ENCODE data around the gene PAX2. TPM values are rescaled to one million over a fixed set of nuclear protein-coding genes. Genes with fewer than 3 reads are reported as not detected.

Gene PAX2
- total RNA-seq, 1 experiment from 2014 or later = 0.09 TPM

DNA sequence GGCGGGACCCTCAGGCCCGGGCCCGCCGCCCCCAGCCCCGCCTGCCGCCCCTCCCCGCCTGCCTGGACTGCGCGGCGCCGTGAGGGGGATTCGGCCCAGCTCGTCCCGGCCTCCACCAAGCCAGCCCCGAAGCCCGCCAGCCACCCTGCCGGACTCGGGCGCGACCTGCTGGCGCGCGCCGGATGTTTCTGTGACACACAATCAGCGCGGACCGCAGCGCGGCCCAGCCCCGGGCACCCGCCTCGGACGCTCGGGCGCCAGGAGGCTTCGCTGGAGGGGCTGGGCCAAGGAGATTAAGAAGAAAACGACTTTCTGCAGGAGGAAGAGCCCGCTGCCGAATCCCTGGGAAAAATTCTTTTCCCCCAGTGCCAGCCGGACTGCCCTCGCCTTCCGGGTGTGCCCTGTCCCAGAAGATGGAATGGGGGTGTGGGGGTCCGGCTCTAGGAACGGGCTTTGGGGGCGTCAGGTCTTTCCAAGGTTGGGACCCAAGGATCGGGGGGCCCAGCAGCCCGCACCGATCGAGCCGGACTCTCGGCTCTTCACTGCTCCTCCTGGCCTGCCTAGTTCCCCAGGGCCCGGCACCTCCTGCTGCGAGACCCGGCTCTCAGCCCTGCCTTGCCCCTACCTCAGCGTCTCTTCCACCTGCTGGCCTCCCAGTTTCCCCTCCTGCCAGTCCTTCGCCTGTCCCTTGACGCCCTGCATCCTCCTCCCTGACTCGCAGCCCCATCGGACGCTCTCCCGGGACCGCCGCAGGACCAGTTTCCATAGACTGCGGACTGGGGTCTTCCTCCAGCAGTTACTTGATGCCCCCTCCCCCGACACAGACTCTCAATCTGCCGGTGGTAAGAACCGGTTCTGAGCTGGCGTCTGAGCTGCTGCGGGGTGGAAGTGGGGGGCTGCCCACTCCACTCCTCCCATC lies 82.7 kb downstream of the PAX2 start:
- CTCF ChIA-PET = interaction anchor here (0.5 to 2.1 kb wide), 16 partner anchors 10 to 292 kb away, joined by 3 to 8 read pairs (median 4); partner anchors contain the start of genes HIF1AN and PAX2
- no peaks in the 10 kb centered on the region; the same call in 1 of the 2 replicates for H3K27me3 Mint-ChIP-seq (ENCODE audit: low read depth)

GRCh38 chr10:100828738-100829096 lies 83.3 kb downstream of the PAX2 start:
- ATAC-seq (no peak), DNase-seq (ENCODE audit: low spot score) (no peak)
- Mint-ChIP-seq H3K4me1 (peaks cover 33% of the 10 kb centered on the region), H3K27me3 (ENCODE audit: low read depth) (no peaks in the 10 kb centered on the region; the same call in 1 of the 2 replicates), H3K4me3 (peak overlapping the region; percentile 67), H3K9me3 (no peaks in the 10 kb centered on the region), H3K36me3 (no peaks in the 10 kb centered on the region), H3K27ac (no peak overlapping the region)
- POLR2A ChIA-PET = no interaction called here
- CTCF ChIA-PET = interaction anchor here (0.8 to 2.1 kb wide), 3 partner anchors 50 to 266 kb away, joined by 3 to 8 read pairs (median 3); no protein-coding TSS in a partner anchor
- no peak for TF ChIP-seq E2F1 (CRISPR knock-in tag; IDR thresholded peaks at IDR 0.05)
- TF ChIP-seq, protein P1, sequence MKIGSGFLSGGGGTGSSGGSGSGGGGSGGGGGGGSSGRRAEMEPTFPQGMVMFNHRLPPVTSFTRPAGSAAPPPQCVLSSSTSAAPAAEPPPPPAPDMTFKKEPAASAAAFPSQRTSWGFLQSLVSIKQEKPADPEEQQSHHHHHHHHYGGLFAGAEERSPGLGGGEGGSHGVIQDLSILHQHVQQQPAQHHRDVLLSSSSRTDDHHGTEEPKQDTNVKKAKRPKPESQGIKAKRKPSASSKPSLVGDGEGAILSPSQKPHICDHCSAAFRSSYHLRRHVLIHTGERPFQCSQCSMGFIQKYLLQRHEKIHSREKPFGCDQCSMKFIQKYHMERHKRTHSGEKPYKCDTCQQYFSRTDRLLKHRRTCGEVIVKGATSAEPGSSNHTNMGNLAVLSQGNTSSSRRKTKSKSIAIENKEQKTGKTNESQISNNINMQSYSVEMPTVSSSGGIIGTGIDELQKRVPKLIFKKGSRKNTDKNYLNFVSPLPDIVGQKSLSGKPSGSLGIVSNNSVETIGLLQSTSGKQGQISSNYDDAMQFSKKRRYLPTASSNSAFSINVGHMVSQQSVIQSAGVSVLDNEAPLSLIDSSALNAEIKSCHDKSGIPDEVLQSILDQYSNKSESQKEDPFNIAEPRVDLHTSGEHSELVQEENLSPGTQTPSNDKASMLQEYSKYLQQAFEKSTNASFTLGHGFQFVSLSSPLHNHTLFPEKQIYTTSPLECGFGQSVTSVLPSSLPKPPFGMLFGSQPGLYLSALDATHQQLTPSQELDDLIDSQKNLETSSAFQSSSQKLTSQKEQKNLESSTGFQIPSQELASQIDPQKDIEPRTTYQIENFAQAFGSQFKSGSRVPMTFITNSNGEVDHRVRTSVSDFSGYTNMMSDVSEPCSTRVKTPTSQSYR (CRISPR knock-in tag; IDR thresholded peaks at IDR 0.05) = no peak
- no peak for TF ChIP-seq TCF7 (CRISPR knock-in tag; IDR thresholded peaks at IDR 0.05; ENCODE audit: low read depth)
- TF ChIP-seq, protein P2, sequence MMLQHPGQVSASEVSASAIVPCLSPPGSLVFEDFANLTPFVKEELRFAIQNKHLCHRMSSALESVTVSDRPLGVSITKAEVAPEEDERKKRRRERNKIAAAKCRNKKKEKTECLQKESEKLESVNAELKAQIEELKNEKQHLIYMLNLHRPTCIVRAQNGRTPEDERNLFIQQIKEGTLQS (CRISPR knock-in tag; conservative IDR thresholded peaks at IDR 0.05) = no peak
- TF ChIP-seq ESRRA (CRISPR knock-in tag; IDR thresholded peaks at IDR 0.05; ENCODE audit: borderline replicate concordance) = no peak
- no peak for TF ChIP-seq TP53 (CRISPR knock-in tag; IDR thresholded peaks at IDR 0.05)
- TF ChIP-seq CREM (CRISPR knock-in tag; IDR thresholded peaks at IDR 0.05) = no peak

More for the DNA sequence above, 82.7 kb downstream of the PAX2 start:
- H3K4me1 Mint-ChIP-seq = peaks cover 33% of the 10 kb centered on the region
- no peak overlapping the region for H3K27ac Mint-ChIP-seq
- no peak for TF ChIP-seq JAZF1 (CRISPR knock-in tag; IDR thresholded peaks at IDR 0.05)
- no peak for TF ChIP-seq RORB (CRISPR knock-in tag; IDR thresholded peaks at IDR 0.05)
- no peak for TF ChIP-seq ARID4B (CRISPR knock-in tag; IDR thresholded peaks at IDR 0.05; ENCODE audit: borderline replicate concordance)
- no peak for TF ChIP-seq ESRRA (CRISPR knock-in tag; IDR thresholded peaks at IDR 0.05; ENCODE audit: borderline replicate concordance)
- no peak for TF ChIP-seq ZMAT4 (CRISPR knock-in tag; IDR thresholded peaks at IDR 0.05)
- TF ChIP-seq, protein P3, sequence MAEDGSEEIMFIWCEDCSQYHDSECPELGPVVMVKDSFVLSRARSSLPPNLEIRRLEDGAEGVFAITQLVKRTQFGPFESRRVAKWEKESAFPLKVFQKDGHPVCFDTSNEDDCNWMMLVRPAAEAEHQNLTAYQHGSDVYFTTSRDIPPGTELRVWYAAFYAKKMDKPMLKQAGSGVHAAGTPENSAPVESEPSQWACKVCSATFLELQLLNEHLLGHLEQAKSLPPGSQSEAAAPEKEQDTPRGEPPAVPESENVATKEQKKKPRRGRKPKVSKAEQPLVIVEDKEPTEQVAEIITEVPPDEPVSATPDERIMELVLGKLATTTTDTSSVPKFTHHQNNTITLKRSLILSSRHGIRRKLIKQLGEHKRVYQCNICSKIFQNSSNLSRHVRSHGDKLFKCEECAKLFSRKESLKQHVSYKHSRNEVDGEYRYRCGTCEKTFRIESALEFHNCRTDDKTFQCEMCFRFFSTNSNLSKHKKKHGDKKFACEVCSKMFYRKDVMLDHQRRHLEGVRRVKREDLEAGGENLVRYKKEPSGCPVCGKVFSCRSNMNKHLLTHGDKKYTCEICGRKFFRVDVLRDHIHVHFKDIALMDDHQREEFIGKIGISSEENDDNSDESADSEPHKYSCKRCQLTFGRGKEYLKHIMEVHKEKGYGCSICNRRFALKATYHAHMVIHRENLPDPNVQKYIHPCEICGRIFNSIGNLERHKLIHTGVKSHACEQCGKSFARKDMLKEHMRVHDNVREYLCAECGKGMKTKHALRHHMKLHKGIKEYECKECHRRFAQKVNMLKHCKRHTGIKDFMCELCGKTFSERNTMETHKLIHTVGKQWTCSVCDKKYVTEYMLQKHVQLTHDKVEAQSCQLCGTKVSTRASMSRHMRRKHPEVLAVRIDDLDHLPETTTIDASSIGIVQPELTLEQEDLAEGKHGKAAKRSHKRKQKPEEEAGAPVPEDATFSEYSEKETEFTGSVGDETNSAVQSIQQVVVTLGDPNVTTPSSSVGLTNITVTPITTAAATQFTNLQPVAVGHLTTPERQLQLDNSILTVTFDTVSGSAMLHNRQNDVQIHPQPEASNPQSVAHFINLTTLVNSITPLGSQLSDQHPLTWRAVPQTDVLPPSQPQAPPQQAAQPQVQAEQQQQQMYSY (CRISPR knock-in tag; IDR thresholded peaks at IDR 0.05) = peak; percentile 21; the same call in 1 of the 2 replicates
- TF ChIP-seq OVOL2 (CRISPR knock-in tag; IDR thresholded peaks at IDR 0.05; ENCODE audit: borderline replicate concordance) = no peak
- no peak for TF ChIP-seq ZNF416 (CRISPR knock-in tag; IDR thresholded peaks at IDR 0.05)
- POLR2A ChIA-PET = interaction anchor here (0.9 kb wide), 1 partner anchor 272 kb away, joined by 3 read pairs; no protein-coding TSS in a partner anchor
- no peaks in the 10 kb centered on the region for H3K9me3 Mint-ChIP-seq
- DNase-seq (ENCODE audit: low spot score) (peak; percentile 68), ATAC-seq (peak; percentile 36)
- no peaks in the 10 kb centered on the region for H3K36me3 Mint-ChIP-seq
- H3K4me3 Mint-ChIP-seq = peak overlapping the region; percentile 67

All from WTC11 (cell line).